GM21447 (cell line): ENCODE data around the gene PARP6.
A peak's percentile ranks its signal among the peaks of the same experiment; 100 is the strongest.

Experiments
- ATAC-seq: cut with Tn5 transposase; IDR thresholded peaks from one replicate; pipeline ENCODE4 v1.9.1; 2021; ENCODE audit not compliant: unreplicated experiment

Gene PARP6

GRCh38 chr15:72272213-72272996, at the start of gene PARP6:
TSS of gene PARP6 (minus strand) at chr15:72272554. CDS start at chr15:72267477, 5,077 bp downstream.
- peak; percentile 89 for ATAC-seq

GRCh38 chr15:72319985-72320671, 47.8 kb upstream of the PARP6 start, which contains the start of gene CELF6:
TSS of gene CELF6 (minus strand) at chr15:72320157. CDS start at chr15:72319874, 283 bp downstream.
- peak; percentile 52 for ATAC-seq

- ATAC-seq, result no peak
Measured at GRCh38 chr15:72319360-72319984, 47.1 kb upstream of the PARP6 start.

- no peak for ATAC-seq
Measured at GRCh38 chr15:72318408-72318942, 46.1 kb upstream of the PARP6 start.

- no peak for ATAC-seq
Measured at GRCh38 chr15:72315706-72316370, 43.5 kb upstream of the PARP6 start.

- ATAC-seq, result no peak
Measured at GRCh38 chr15:72313881-72314280, 41.5 kb upstream of the PARP6 start.

- no peak for ATAC-seq
Measured at GRCh38 chr15:72313448-72313840, 41.1 kb upstream of the PARP6 start.

- no peak for ATAC-seq
Measured at GRCh38 chr15:72312605-72313447, 40.5 kb upstream of the PARP6 start.

- ATAC-seq, result no peak
Measured at GRCh38 chr15:72307026-72307425, 34.7 kb upstream of the PARP6 start.

GRCh38 chr15:72306211-72306785, 33.9 kb upstream of the PARP6 start:
- no peak for ATAC-seq

- ATAC-seq, result no peak
Measured at GRCh38 chr15:72304596-72304995, 32.2 kb upstream of the PARP6 start.

- no peak for ATAC-seq
Measured at GRCh38 chr15:72302955-72303354, 30.6 kb upstream of the PARP6 start.

- no peak for ATAC-seq
Measured at GRCh38 chr15:72289597-72290325, 17.4 kb upstream of the PARP6 start.

- ATAC-seq, result no peak
Measured at GRCh38 chr15:72288796-72289596, 16.6 kb upstream of the PARP6 start.

GRCh38 chr15:72285927-72286516, 13.7 kb upstream of the PARP6 start:
- ATAC-seq, result no peak

- ATAC-seq, result no peak
Measured at GRCh38 chr15:72285402-72285801, 13.0 kb upstream of the PARP6 start.

GRCh38 chr15:72284781-72285180, 12.4 kb upstream of the PARP6 start:
- ATAC-seq, result no peak

GRCh38 chr15:72281713-72282112, 9.4 kb upstream of the PARP6 start:
- ATAC-seq, result no peak
